GM23248 (cell line): ENCODE measurements around the gene MXD1. TPM values are rescaled to one million over a fixed set of nuclear protein-coding genes. Genes with fewer than 3 reads are reported as not detected.

Experiments
- DNase-seq: peaks from one replicate; pipeline ENCODE4 v3.0.0-alpha.2; 2015
- H2AFZ ChIP-seq: fragments of 200-600 bp; sonication (generic); 2 replicates; pipeline ENCODE4 v1.6.1; 2016; ENCODE audit warnings: antibody characterized with exemption
- H3F3A ChIP-seq: fragments of 200-600 bp; sonication (generic); 2 replicates; pipeline ENCODE4 v1.6.1; 2016; ENCODE audit warnings: mild to moderate bottlenecking, antibody characterized with exemption, mixed run types; ENCODE audit not compliant: insufficient read depth
- H3K27ac ChIP-seq: fragments of 200-600 bp; sonication (generic); 2 replicates; pipeline ENCODE4 v1.5.1; 2016; ENCODE audit warnings: mild to moderate bottlenecking
- H3K27me3 ChIP-seq: fragments of 200-600 bp; sonication (generic); replicated peaks from 2 replicates; pipeline ENCODE4 v1.6.1; 2016; ENCODE audit warnings: mild to moderate bottlenecking; ENCODE audit not compliant: insufficient read depth
- H3K36me3 ChIP-seq: fragments of 200-600 bp; sonication (generic); 2 replicates; pipeline ENCODE4 v1.6.1; 2016; ENCODE audit warnings: low read depth, mild to moderate bottlenecking
- H3K4me1 ChIP-seq: fragments of 200-600 bp; sonication (generic); 2 replicates; pipeline ENCODE4 v1.6.1; 2016; ENCODE audit warnings: mild to moderate bottlenecking; ENCODE audit not compliant: insufficient read depth
- H3K4me2 ChIP-seq: fragments of 200-600 bp; sonication (generic); one replicate; pipeline ENCODE4 v1.6.1; 2016; ENCODE audit warnings: mild to moderate bottlenecking; ENCODE audit not compliant: unreplicated experiment
- H3K4me3 ChIP-seq: fragments of 200-600 bp; sonication (generic); 2 replicates; pipeline ENCODE4 v1.5.1; 2016; ENCODE audit warnings: mild to moderate bottlenecking
- H3K79me2 ChIP-seq: fragments of 200-600 bp; sonication (generic); 2 replicates; pipeline ENCODE4 v1.6.1; 2016; ENCODE audit warnings: mild to moderate bottlenecking; ENCODE audit not compliant: insufficient read depth
- H3K9ac ChIP-seq: fragments of 200-600 bp; sonication (generic); 2 replicates; pipeline ENCODE4 v1.6.1; 2016; ENCODE audit warnings: mild to moderate bottlenecking
- H3K9me2 ChIP-seq: fragments of 200-600 bp; sonication (generic); 2 replicates; pipeline ENCODE4 v1.6.1; 2016; ENCODE audit warnings: mixed run types, mild to moderate bottlenecking, moderate library complexity; ENCODE audit not compliant: insufficient read depth
- H3K9me3 ChIP-seq: fragments of 200-600 bp; sonication (generic); one replicate; pipeline ENCODE4 v1.6.1; 2017; ENCODE audit warnings: low read depth
- H4K20me1 ChIP-seq: fragments of 200-600 bp; sonication (generic); 2 replicates; pipeline ENCODE4 v1.6.0; 2016; ENCODE audit not compliant: insufficient read depth
- EZH2 ChIP-seq: fragments of 200-600 bp; sonication (generic); IDR thresholded peaks from 2 replicates; pipeline ENCODE4 v1.6.1; 2018; ENCODE audit warnings: antibody characterized with exemption, mild to moderate bottlenecking; ENCODE audit not compliant: insufficient read depth, poor library complexity, severe bottlenecking
- EZH2phosphoT487 ChIP-seq: fragments of 200-600 bp; sonication (generic); IDR thresholded peaks from 2 replicates; pipeline ENCODE4 v1.6.1; 2018; ENCODE audit warnings: antibody characterized with exemption, moderate library complexity, mild to moderate bottlenecking, low read depth; ENCODE audit not compliant: insufficient read depth
- WGBS, 2 experiments: methylation state at CpG; one replicate each; pipeline ENCODE4 v1.1.6; 2015 to 2017; ENCODE audit warnings: low lambda C conversion rate in 2 of 2, low coverage in 1 of 2; ENCODE audit errors: missing lambda C conversion rate in 2 of 2; 5-methylcytosine and 5-hydroxymethylcytosine counted together
- in situ Hi-C: fragments of 300-500 bp; cut with MboI; formaldehyde crosslinking; loops from 2 replicates; pipeline ENCODE4 v1.15.0; 2020
- polyA plus RNA-seq: library from polyadenylated mRNA; unstranded; fragments of >200 nt; fragmentation: Nextera tagmentation; extraction: Ambion mirVana; gene quantifications from 2 replicates; pipeline ENCODE4 v1.2.1, GENCODE V29; 2016
- total RNA-seq: library from RNA; depleted of rRNA; stranded (reverse); fragments of >200 nt; shearing (Covaris generic); gene quantifications from 2 replicates; pipeline ENCODE4 v1.2.3, GENCODE V29; 2014

MXD1 gene
- total and polyA plus RNA-seq, 2 experiments from 2014 or later = 4.4 to 7.6 TPM

- no peak overlapping the region for H3K27ac ChIP-seq
- WGBS, 2 experiments = 87 to 91% methylated on average over 11 of the region's 11 CpGs
- H3F3A ChIP-seq = peaks cover 13% of the 10 kb centered on the region; the same call in 1 of the 2 replicates
- H3K9me2 ChIP-seq = no peaks in the 10 kb centered on the region
- peaks cover 14% of the 10 kb centered on the region for H3K4me1 ChIP-seq
- no peaks in the 10 kb centered on the region for H3K79me2 ChIP-seq
- H3K36me3 ChIP-seq = peaks cover 18% of the 10 kb centered on the region; the same call in 1 of the 2 replicates
- H3K27me3 ChIP-seq = no peaks in the 10 kb centered on the region
- in situ Hi-C loops = no loop called here
- H3K4me3 ChIP-seq = no peak overlapping the region
- H3K4me2 ChIP-seq = no peak overlapping the region
- H3K9ac ChIP-seq = no peak overlapping the region
- no peaks in the 10 kb centered on the region for H4K20me1 ChIP-seq
- no peaks in the 10 kb centered on the region for H3K9me3 ChIP-seq
- no peak overlapping the region for H2AFZ ChIP-seq
- no peak for DNase-seq
- no peak for TF ChIP-seq EZH2phosphoT487
- TF ChIP-seq EZH2 = no peak
Measured at GRCh38 chr2:69943000-69943842, 28.3 kb downstream of the MXD1 start.

GRCh38 chr2:69943843-69944525, 29.1 kb downstream of the MXD1 start:
- Histone ChIP-seq H3F3A (peaks cover 13% of the 10 kb centered on the region; the same call in 1 of the 2 replicates), H3K4me2 (no peak overlapping the region), H3K27me3 (no peaks in the 10 kb centered on the region), H3K4me1 (peaks cover 14% of the 10 kb centered on the region), H3K79me2 (no peaks in the 10 kb centered on the region), H3K36me3 (peaks cover 15% of the 10 kb centered on the region; the same call in 1 of the 2 replicates), H2AFZ (no peak overlapping the region), H4K20me1 (no peaks in the 10 kb centered on the region), H3K9ac (no peak overlapping the region), H3K9me3 (no peaks in the 10 kb centered on the region), H3K27ac (no peak overlapping the region), H3K4me3 (no peak overlapping the region), H3K9me2 (no peaks in the 10 kb centered on the region)
- WGBS, 2 experiments = 86 to 89% methylated on average over 9 of the region's 9 CpGs
- DNase-seq = no peak
- TF ChIP-seq EZH2 (no peak), EZH2phosphoT487 (no peak)
- in situ Hi-C loops = no loop called here

GRCh38 chr2:69944756-69945155, 29.8 kb downstream of the MXD1 start:
- Histone ChIP-seq H3K9me3 (no peaks in the 10 kb centered on the region), H3K9ac (no peak overlapping the region), H3K27ac (no peak overlapping the region), H3K4me3 (no peak overlapping the region), H3F3A (peaks cover 13% of the 10 kb centered on the region; the same call in 1 of the 2 replicates), H4K20me1 (no peaks in the 10 kb centered on the region), H3K36me3 (peaks cover 13% of the 10 kb centered on the region; the same call in 1 of the 2 replicates), H2AFZ (no peak overlapping the region), H3K4me2 (no peak overlapping the region), H3K79me2 (no peaks in the 10 kb centered on the region), H3K4me1 (peaks cover 14% of the 10 kb centered on the region), H3K9me2 (no peaks in the 10 kb centered on the region), H3K27me3 (no peaks in the 10 kb centered on the region)
- in situ Hi-C loops = no loop called here
- DNase-seq = no peak
- 98% methylated on average over 7 of the region's 7 CpGs for WGBS, 2 experiments
- TF ChIP-seq EZH2 (no peak), EZH2phosphoT487 (no peak)

- no peaks in the 10 kb centered on the region for H4K20me1 ChIP-seq
- peak; percentile 62 for DNase-seq
- peaks cover 13% of the 10 kb centered on the region; the same call in 1 of the 2 replicates for H3K36me3 ChIP-seq
- in situ Hi-C loops = no loop called here
- peaks cover 13% of the 10 kb centered on the region; the same call in 1 of the 2 replicates for H3F3A ChIP-seq
- H3K9me3 ChIP-seq = no peaks in the 10 kb centered on the region
- no peak overlapping the region for H3K9ac ChIP-seq
- H2AFZ ChIP-seq = no peak overlapping the region
- H3K27ac ChIP-seq = no peak overlapping the region
- no peak for TF ChIP-seq EZH2
- no peak for TF ChIP-seq EZH2phosphoT487
- H3K4me2 ChIP-seq = no peak overlapping the region
- H3K9me2 ChIP-seq = no peaks in the 10 kb centered on the region
- H3K79me2 ChIP-seq = no peaks in the 10 kb centered on the region
- H3K4me1 ChIP-seq = peaks cover 14% of the 10 kb centered on the region
- no peaks in the 10 kb centered on the region for H3K27me3 ChIP-seq
- no peak overlapping the region for H3K4me3 ChIP-seq
- 66 to 71% methylated on average over 8 of the region's 8 CpGs for WGBS, 2 experiments
Measured at GRCh38 chr2:69945441-69945840, 30.5 kb downstream of the MXD1 start.
